HL-60 (cell line): ENCODE data around the gene MORF4L2.
"Not testable (repeated sequence)": the region's sequence is repeated elsewhere in the genome, so short reads cannot be mapped to it uniquely, and the experiment has no call there.

Experiments used
- CTCF ChIP-seq: IDR thresholded peaks from one replicate; pipeline ENCODE4 v1.5.1; 2011; ENCODE audit warnings: low read length, control low read depth, inconsistent platforms; ENCODE audit not compliant: insufficient read depth
- POLR2AphosphoS5 ChIP-seq: IDR thresholded peaks from 2 replicates; pipeline ENCODE4 v1.6.1; 2012; ENCODE audit warnings: low read depth
- SPI1 ChIP-seq: IDR thresholded peaks from 2 replicates; pipeline ENCODE4 v1.6.1; 2012; ENCODE audit warnings: low read depth, mild to moderate bottlenecking, borderline replicate concordance

GRCh38 chrX:103655230-103656000, 31.1 kb downstream of the MORF4L2 start:
- not testable (repeated sequence) for TF ChIP-seq CTCF, POLR2AphosphoS5, SPI1
